Measurements from ENCODE around the gene CPT1B.
"Not testable (repeated sequence)": the region's sequence is repeated elsewhere in the genome, so short reads cannot be mapped to it uniquely, and the experiment has no call there.

The CPT1B gene

DNA sequence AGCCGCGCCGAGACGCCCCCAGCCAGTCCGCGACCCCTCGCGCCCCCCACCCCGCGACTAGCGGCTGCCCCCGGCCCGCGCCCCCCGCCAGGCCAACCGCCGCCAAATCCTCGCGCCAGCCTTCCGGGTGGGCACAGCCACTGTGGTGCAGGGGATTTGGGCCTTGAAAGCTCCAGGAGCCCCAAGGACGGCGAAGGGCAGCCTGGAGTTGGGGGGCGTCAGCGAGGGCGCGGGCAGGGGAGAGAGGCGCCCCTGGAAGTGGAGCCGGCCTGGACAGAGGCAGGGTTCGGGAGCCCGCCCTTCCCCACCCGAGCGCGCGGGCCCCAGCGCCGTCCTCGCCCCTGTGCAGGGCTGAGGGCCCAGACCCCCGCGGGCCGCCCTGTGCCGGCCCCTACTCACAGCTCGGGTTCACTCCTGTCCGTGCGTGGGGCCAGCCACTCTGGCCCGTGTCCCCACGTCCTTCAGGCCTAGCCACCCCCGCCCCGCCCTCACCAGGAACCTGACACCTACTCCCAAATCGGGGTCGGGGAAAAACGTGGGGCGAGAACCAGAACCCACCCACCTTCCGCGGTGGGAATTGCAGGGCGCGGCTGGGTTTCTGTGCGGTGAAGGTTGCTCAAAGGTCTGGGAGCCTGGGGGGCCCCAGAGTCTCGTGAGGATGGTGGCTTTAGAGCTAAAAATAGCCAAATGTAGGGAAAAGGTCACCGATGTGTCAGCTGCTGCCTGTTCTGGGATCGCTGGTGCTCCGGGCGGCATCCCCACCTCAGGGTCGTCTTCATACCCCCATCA is at the start of gene CPT1B:
Gene CPT1B (minus strand): TSS at position 441 of the 789 bp plus-strand sequence. CDS start 512 bp downstream, outside the sequence.
- DNase-seq: no peak

DNA sequence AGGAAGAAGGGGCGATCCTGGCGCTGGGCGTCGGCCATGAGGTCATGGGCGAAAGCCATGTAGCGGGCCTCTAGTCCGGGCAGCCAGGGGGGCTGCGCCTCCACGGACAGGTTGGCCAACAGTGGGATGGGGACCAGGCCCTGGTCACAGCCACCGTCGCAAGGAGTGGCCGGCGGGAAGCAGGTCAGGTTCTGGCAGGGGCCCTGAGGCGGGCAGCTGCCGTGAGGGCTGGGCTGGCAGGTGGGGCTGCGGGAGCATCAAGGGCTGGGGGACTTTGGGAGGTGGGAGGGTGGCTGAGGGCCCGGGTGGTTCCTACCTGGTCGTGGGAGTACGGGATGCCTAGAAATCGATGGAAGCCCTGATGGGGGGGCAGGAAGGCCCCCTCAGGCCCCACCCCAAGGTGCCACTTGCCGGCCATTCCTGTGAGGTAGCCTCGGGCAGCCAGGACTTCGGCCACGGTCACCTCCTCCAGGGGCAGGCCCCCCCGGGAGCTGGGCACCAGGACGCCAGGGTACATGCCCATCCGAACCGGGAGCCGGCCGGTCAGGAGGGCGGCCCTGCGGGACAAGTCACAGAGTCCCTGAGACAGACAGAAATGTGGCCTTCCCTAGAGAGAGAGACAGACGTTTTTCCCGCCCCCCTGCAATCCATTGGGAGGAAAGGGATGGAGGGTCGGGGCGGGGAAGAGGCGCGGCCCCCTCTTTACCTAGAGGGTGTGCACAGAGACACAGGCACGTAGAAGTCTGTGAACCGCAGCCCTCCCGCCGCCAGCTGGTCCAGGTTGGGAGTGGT is 48.8 kb upstream of the CPT1B start:
- DNase-seq: no peak

- no peak for DNase-seq
These were observed 48.2 kb upstream of the CPT1B start for GRCh38 chr22:50626314-50626849.

DNA sequence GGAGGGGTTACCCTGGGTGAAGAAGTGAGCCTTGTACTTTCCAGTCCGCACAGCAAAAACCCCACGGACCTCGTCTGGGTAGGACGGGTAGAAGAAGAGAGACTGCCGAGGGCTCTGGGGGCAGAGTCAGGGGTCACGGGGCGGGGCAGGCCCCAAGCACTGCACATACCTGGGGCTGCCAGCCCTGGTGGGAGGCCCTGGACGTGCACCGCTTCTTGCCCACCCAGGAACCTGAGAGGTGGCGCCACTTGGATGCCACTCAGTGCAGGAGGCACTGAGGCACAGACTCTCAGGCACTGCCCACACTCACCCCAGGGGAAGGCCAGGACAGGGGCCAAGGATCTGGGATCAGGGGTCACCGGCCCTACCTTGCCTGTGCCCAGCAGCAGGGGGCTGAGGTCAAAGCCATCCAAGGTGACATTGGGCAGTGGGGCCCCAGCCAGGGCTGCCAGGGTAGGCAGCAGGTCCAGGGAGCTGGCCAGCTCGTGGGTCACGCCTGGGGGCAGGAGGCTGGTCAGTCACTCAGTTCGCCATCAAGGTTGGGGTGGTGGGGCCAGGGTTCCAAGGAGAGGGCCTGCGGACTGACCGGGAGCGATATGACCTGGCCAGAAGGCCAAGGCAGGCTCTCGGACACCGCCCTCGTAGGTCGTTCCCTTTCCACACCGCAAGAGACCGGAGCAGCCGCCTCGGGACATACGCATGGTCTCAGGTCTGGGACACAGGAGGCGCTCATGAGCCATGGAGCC is 47.5 kb upstream of the CPT1B start:
- DNase-seq: no peak

- DNase-seq: no peak
These were observed 46.9 kb upstream of the CPT1B start for GRCh38 chr22:50625131-50625567.

DNA sequence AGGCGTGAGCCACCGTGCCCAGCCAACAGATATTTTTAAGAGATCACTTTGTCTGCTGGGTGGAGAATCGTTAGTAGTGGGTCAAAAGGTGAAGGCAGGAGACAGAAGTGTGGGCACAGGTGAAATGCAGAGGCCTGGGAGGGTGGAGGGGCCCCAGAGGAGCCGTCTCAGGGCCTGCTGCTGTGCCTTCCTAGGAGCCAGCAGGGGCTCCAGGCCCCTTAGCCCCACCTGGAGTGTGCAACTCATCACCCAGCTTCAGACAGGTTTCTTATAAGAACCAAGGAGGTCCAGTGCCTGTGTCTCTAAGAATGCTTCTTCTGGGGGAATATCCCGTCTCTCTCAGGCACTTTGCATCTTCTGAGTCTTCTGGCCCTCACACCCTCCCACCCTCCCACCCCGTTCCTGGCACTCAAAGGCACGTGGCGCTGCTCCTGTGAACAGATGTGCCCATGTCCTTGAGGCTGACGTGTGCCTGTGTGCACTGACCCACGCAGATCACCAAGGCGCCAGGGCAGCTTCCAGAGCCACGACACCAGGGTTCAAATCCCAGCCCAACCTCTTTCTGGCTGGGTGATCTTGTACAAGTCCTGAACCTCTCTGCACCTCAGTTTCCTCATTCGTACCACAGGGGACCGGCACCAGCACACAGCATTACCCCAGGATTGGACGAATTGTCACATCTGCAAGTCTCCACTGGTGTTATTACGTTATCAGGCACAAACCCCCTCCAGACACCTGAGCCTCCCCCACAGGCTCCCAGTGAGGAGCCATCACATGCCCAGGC is 46.3 kb upstream of the CPT1B start:
- DNase-seq: no peak

DNA sequence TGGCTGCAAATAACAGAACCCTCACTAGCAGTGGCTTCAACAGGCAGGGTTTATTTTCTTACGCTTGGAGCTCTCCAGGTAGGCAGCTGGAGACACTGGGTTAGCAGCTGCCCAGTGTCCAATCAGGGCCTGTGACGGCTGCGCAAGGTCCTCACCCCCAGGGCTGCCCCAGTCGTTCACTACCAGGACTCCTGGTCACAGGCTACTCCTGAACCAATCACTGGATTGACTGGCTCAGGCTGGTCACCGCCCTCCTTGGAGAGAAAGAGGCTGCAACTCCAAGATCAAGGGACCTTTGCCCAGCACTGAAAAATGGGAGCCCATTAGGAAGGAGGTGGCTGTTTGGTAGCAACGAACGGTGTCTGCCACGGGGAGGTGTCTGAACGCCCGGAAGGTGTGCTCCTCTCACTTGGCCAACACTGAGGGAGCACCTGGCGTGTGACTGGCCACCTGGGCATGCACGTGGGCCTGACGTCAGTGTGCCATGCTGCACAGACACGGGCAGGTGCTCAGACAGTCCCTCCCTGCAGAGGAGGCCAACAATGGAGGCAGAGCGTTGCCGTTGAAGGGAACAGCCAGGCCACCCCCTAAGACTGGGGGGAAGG is 44.6 kb upstream of the CPT1B start:
- DNase-seq: no peak

GRCh38 chr22:50621948-50622722 is 43.9 kb upstream of the CPT1B start:
- peak; percentile 34 for DNase-seq

- DNase-seq: peak; percentile 64
These were observed 43.2 kb upstream of the CPT1B start for GRCh38 chr22:50621356-50621880.

GRCh38 chr22:50620593-50621355 is 42.5 kb upstream of the CPT1B start:
- peak; percentile 71 for DNase-seq

DNA sequence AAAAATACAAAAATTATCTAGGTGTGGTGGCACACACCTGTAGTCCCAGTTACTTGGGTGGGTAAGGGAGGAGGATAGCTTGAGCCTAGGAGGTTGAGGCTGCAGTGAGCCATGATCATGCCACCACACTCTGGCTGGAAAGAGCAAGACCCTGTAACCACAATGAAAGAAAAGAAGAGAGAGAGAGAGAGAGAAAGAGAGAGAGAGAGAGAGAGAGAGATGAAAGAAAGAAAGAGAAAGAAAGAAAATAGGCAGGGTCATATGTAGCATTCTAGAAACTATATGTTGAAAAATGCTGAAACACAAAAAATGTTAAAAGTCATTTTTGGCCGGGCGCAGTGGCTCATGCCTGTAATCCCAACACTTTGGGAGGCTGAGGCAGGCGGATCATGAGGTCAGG is 36.1 kb upstream of the CPT1B start:
- not testable (repeated sequence) for DNase-seq

DNA sequence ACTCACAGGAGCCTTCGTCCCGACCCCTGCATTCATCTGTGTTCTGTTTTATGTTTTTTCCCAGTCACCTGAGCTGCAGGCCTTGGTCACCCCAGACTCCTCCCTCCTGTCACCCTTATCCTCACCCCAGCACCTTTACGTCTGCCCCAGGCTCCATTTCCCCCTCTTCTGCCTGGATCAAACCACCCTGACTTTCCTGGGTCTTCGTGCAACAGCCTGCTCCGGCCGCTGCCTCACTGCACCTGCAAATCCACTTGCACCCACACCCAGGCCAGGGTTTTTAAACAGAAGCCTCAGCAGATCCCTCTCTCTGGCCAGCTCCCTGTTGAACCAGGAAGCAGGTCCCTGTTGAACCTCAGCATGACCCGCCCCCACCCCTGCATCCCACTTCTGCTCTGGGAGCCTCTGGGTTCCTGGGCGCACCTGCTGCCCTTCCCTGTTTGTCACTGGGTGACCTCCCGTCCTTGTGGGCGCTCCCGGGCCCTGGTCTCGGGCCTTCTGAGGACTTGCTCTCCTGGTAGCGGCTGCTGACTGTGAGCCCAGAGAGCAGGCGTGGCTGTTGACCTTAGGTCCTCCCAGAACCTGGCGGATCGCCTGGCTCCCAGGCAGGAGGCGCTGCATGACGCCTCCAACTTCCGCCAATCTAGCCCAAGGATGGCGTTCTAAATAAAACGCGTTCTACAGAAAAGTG is 35.2 kb upstream of the CPT1B start:
- DNase-seq: no peak

- DNase-seq: peak; percentile 26
These were observed 34.4 kb upstream of the CPT1B start for GRCh38 chr22:50612528-50613221.

DNA sequence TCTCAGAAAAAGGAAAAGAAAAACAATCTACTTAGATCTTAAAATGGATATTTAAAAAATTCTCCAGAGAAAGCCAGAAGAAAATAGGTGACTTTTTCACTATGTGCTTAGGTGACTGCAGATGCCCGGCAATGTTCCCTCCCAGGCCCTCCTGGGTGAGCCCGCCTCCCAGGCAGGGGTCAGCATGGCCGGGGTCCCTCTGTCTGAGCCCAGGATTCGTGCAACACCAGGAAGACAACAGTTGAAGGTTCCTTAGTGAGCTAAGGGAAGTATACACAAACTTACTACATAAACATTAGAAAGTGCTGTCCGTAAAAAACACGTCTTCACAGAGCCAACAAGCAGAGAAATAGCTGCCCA is 33.9 kb upstream of the CPT1B start:
- DNase-seq: no peak

- no peak for DNase-seq
These were observed 33.3 kb upstream of the CPT1B start for GRCh38 chr22:50611341-50612060.

DNA sequence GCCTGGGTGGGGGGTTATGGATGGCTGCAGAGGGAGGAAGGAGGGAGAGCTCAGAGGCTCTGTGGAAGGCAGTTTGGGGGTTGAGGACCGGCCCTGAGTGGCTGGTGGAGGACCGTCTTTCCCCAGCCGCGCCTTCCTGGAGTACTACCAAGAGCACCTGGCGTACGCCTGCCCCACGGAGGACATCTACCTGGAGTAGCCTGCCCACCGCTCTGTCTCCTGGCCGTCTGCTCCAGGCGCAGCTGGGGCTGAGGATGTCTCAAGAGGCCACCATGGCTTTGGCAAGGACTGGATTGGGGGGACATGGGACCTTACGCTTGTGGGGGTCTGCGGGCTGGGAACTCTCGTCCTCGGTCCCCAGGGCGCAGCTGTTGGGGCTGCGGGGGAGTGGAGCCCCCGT is 32.4 kb upstream of the CPT1B start:
- no peak for DNase-seq

DNA sequence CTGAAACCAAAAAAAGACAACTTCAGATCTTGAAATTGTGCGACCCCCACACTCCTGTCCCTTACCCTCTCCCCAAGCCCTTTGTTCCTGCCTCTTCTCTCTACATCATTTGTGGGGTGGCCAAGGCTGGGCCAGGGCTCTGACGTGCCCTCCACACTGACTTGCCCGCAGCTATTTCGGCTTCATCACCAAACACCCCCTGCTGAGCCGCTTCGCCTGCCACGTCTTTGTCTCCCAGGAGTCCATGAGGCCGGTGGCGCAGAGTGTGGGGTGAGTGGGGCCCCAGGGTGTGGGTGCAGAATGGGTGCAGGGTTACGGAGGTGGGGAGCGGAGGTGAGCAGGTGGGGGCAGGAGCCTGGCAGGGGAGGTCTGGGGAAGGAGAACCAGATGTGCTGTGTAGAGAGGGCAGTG is 31.8 kb upstream of the CPT1B start:
- DNase-seq: no peak

GRCh38 chr22:50609599-50609998 is 31.4 kb upstream of the CPT1B start:
- no peak for DNase-seq

All from stimulated activated CD4-positive, alpha-beta T cell treated with anti-CD3 and anti-CD28 coated beads, Interleukin-15, amount 100 ng/mL, for 24 hours (primary cell).